Endometrial microvascular endothelial cells (primary cell): Measurements from ENCODE around the gene SLC39A11. TPM values are rescaled to one million over a fixed set of nuclear protein-coding genes. Genes with fewer than 3 reads are reported as not detected.
"Not testable (repeated sequence)": the region's sequence is repeated elsewhere in the genome, so short reads cannot be mapped to it uniquely, and the experiment has no call there.

Source experiments
- in situ Hi-C: cut with HindIII; loops from 2 replicates; pipeline ENCODE4 v1.10.0; 2017; ENCODE audit warnings: low sequenced_read_pairs, low pct_unique_long_range_greater_than_20kb; ENCODE audit errors: inconsistent ontology term
- total RNA-seq: library from RNA; depleted of rRNA; stranded (reverse); fragments of >200 nt; gene quantifications from one replicate; pipeline ENCODE4 v1.2.3, GENCODE V29; 2015; ENCODE audit errors: inconsistent ontology term

Gene SLC39A11
- total RNA-seq, 1 donor from 2014 or later, result 11.8 TPM

- in situ Hi-C loops, result no loop called here
Observed at GRCh38 chr17:72802726-72803125, 289.8 kb downstream of the SLC39A11 start.

GRCh38 chr17:72797142-72797541, 295.3 kb downstream of the SLC39A11 start:
- in situ Hi-C loops, result no loop called here

- in situ Hi-C loops, result no loop called here
Observed at GRCh38 chr17:72795941-72796340, 296.5 kb downstream of the SLC39A11 start.

- in situ Hi-C loops, result no loop called here
Observed at GRCh38 chr17:72794152-72794551, 298.3 kb downstream of the SLC39A11 start.

GRCh38 chr17:72792771-72793170, 299.7 kb downstream of the SLC39A11 start:
- in situ Hi-C loops, result no loop called here

- in situ Hi-C loops, result no loop called here
Observed at GRCh38 chr17:72790190-72790589, 302.3 kb downstream of the SLC39A11 start.

GRCh38 chr17:72789711-72790110, 302.8 kb downstream of the SLC39A11 start:
- in situ Hi-C loops, result no loop called here

GRCh38 chr17:72788950-72789585, 303.4 kb downstream of the SLC39A11 start:
- in situ Hi-C loops, result no loop called here

GRCh38 chr17:72786209-72786608, 306.3 kb downstream of the SLC39A11 start:
- in situ Hi-C loops, result no loop called here

GRCh38 chr17:72782985-72783701, 309.3 kb downstream of the SLC39A11 start:
- in situ Hi-C loops, result no loop called here

GRCh38 chr17:72782437-72782836, 310.1 kb downstream of the SLC39A11 start:
- in situ Hi-C loops, result not testable (repeated sequence)

GRCh38 chr17:72778169-72779151, 314.0 kb downstream of the SLC39A11 start:
- in situ Hi-C loops, result no loop called here

- in situ Hi-C loops, result no loop called here
Observed at GRCh38 chr17:72775919-72776318, 316.6 kb downstream of the SLC39A11 start.

- in situ Hi-C loops, result no loop called here
Observed at GRCh38 chr17:72775237-72775636, 317.3 kb downstream of the SLC39A11 start.

GRCh38 chr17:72774236-72774635, 318.3 kb downstream of the SLC39A11 start:
- in situ Hi-C loops, result no loop called here

- in situ Hi-C loops, result not testable (repeated sequence)
Observed at GRCh38 chr17:72773225-72773624, 319.3 kb downstream of the SLC39A11 start.

GRCh38 chr17:72772331-72772821, 320.1 kb downstream of the SLC39A11 start:
- in situ Hi-C loops, result no loop called here

GRCh38 chr17:72771734-72772133, 320.8 kb downstream of the SLC39A11 start:
- in situ Hi-C loops, result no loop called here

- in situ Hi-C loops, result no loop called here
Observed at GRCh38 chr17:72766761-72767356, 325.6 kb downstream of the SLC39A11 start.
